Fibroblast of upper back skin (primary cell): ENCODE results near the gene XPO6.

Source experiments
- DNase-seq: peaks from one replicate; pipeline ENCODE4 v3.0.0-alpha.2; 2013

The XPO6 gene

GRCh38 chr16:28210264-28210663, 1.5 kb downstream of the XPO6 start:
- DNase-seq: no peak

GRCh38 chr16:28208824-28209223, 2.9 kb downstream of the XPO6 start:
- DNase-seq: no peak

DNA sequence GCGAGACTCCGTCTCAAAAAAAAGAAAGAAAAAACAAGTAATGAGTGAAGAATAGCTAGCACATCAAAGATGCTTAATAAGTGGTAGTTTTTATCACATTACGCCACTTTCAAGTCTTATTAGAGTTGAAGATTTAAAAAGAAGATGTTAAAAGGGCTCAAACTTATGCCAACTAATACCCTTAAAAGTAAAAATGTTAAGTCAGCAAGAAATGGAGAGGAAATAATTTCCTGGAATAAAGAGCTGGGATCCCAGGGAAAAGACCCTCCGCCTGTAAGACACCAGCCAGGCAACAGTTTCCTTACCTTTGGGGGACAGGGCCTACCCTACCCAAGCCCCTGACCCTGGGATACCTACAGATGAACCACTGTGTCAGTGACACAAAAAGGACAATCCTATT, 3.6 kb downstream of the XPO6 start:
- no peak for DNase-seq

DNA sequence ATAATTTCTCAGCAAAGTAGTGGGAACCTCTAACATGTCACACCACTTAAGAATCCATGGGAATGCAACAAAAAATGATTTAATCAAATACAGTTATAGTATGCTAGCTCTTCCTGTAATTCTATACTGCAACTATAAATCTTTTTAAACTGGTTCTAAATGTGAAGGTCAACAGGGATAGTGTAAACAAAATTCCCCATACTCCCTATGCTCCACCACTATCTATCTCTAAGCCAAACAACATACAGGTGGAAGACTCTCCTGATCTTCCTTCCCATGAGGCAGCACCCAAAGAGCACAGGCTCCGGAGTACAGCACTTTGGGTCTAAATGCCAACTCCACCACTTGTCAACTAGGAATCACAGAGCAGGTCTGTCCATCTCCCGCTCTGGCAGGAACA, 4.4 kb downstream of the XPO6 start:
- no peak for DNase-seq

DNA sequence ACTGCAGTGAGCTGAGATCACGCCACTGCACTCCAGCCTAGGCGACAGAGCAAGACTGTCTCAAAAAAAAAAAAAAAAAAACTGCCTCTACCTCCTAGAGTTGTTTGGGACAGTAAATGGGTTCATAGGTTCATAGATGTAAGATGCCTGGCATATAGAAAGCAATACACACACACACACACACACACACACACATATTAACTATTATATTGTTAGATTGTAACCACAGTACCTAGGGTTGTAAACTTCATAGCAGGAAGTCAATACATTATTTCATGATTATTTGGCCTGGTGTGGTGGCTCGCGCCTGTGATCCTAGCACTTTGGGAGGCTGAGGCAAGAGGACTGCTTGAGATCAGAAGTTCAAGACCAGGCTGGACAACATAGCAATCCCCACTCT, 5.8 kb downstream of the XPO6 start:
- DNase-seq: no peak

- no peak for DNase-seq
These were observed 6.5 kb downstream of the XPO6 start for GRCh38 chr16:28205117-28205899.

DNA sequence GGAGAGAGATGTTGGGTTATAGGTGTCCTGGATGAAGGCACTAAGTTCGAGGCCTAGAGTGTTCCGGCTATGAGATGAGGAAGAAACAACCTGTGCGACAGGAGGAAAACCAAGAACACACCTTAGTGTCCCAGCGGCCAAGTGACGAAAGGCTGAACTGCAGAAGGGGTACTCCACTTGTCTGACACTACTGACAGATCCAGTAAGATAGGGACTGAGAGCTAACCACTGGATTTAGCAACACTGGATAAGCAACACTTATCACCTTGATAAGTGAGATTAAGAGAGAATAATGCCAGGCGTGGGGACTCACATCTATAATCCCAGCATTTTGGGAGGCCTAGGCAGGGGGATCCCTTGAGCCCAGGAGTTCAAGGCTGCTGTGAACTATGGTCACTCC, 7.1 kb downstream of the XPO6 start:
- DNase-seq: no peak

- DNase-seq: no peak
These were observed 7.6 kb downstream of the XPO6 start for GRCh38 chr16:28204204-28204603.

GRCh38 chr16:28202147-28202746, 9.5 kb downstream of the XPO6 start:
- no peak for DNase-seq

GRCh38 chr16:28200661-28201060, 11.1 kb downstream of the XPO6 start:
- no peak for DNase-seq

DNA sequence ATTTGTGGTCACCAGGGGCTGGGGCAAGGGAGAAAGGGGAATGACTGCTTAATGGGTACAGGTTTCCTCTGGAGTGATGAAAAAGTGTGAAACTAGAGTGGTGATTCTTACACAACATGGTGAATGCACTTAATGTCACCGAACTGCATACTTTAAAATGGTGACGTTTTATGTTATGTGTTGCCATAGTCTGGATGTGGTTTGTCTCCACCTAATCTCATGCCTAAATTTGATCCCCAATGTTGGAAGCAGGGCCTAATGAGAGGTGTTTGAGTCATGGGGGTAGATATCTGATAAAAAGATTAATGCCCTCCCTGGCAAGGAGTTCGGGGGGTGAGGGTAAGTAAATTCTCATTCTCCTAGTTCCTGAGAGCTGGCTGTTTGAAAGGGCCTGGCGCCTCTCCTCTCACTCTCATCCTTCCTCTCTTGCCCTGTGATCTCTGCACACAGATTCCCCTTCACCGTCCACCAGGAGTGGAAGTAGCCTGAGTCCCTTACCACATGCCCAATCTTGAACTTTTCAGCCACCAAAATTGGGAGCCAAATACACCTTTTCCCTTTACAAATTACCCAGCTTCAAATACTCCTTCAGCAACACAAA, 15.3 kb downstream of the XPO6 start:
- no peak for DNase-seq

DNA sequence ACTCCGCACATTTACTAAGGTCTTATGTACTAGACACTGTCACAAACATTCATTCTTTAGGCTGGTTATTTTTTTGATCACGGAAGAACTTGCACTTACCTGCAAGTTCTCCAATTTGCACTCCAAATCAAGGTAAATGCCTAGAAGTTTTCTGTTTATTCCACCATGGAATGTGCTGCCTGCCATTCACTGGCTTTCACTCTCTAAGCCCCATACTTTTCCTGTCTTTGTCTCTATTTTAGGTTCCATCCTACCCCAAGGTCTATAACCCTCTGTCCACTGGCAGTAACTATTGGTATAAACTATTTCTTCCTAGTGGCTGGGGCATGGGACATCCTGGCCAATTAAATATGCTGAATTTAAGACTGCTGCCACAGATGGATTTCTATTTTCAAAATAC, 15.9 kb downstream of the XPO6 start:
- DNase-seq: no peak

- DNase-seq: peak; percentile 93
These were observed 18.0 kb downstream of the XPO6 start for GRCh38 chr16:28193530-28194423.

DNA sequence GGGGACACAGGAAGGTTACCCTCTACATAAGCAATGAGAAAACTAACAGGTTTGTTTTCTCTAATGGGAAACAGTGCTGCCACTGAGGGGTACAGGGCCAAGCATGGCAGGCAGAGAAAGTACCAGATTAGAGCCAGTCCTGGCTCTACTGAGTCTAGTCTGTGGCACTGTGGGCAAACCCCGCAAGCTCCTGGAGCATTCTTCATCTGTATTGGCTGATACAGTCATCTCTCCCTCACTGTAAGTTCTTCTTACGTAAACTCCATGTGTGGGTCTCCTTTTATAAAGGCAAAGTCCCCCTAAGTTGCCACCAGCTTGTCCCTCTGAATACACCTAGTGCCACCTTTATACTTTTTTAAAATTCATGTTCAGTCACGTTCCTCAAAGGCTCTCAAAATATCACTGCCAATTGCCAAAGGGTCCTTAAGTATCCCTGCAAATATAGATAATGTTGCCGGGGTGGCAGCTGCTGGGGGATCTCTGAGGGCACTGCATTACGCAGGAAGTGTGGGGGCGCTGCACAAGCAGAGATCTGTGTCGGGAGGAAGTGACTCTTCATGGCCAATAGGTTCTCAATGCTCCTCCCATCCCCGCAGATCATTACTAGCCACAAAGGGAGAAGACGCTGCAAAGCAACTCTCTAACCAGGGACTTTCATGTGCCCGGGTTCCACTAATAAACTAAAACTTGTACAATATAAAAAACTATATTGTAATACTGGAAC, 18.8 kb downstream of the XPO6 start:
- DNase-seq: no peak

DNA sequence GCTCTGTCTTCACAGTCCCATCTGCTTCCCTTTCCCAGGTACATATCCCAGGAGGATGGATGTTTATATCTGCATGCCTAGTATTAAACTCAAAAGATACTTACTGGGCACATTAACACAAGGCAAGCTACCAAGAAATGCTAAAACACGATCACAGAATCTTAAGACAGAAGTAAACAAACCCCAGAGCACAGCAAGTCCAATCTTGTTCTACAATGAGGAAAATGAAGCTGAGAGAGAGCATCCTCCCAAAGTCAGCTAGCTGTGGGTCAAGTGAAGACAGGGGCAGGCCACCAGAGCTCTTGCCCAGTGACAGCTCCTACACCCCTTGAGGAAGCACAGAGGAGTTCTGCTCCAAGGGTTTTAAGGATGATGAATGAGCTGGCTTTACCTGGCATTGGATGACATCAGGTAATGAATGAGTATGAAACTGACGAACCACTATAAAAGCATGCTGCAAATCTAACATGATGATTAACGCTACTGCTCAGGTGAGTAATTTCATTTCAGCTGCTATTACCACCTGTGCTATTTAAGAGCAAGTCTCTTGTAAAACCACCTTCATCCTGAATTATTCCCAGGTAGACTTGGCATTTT, 20.3 kb downstream of the XPO6 start:
- DNase-seq: no peak

GRCh38 chr16:28189245-28189644, 22.5 kb downstream of the XPO6 start:
- no peak for DNase-seq

DNA sequence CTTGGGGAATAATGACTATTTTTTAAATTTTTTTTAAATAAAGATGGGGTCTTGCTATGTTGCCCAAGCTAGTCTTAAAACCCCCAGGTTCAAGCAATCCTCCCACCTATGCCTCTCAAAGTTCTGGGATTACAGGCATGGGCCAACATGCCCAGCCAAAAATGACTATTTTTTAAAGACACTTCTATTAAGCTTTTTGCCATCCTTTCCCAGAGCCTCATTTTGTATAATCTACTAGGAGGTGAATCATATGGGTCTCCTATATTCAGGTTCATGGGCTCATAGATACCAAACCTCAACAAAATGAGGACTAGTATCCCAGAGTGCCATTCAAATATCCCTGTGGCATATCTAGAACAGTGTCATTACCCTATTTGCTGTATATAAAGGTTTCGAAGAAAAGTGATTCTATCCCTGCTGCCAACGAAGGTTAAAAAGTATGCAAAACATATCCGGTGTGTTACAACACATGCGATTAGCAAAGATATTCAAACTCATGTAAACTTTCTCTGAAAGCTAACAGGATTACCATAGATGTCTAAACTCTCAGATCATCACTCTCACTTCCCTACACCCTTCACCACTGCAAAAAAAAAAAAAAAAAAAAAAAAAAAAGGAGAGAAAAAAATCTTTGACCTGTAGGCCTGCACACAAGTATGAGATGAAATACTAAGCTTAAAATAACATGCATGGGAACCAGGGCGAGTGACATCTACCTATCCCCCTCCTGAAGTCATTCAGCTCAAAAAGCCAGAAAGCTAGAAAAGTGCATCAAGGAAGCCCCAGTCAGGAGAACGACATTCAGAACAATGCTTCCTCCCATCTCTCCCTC, 23.5 kb downstream of the XPO6 start:
- DNase-seq: no peak

DNA sequence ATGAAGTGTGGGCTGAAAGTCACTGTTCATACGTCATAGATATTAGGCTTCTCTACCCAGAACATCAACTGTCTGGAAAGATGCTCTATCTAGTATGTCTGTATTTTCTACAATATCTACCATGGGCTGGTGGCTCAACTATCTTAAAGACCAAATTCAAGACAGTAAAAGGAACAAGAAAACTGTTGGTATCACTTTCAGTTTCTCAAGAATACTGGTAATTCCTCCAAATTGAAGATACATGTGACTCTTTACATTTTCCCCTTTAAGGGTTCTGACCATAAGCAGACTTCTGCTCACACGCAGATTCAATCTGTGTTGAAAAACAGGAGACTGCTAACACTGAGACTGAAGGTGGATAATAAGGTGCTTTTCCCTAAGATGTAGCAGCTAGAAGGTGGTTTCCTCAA, 24.2 kb downstream of the XPO6 start:
- no peak for DNase-seq

DNA sequence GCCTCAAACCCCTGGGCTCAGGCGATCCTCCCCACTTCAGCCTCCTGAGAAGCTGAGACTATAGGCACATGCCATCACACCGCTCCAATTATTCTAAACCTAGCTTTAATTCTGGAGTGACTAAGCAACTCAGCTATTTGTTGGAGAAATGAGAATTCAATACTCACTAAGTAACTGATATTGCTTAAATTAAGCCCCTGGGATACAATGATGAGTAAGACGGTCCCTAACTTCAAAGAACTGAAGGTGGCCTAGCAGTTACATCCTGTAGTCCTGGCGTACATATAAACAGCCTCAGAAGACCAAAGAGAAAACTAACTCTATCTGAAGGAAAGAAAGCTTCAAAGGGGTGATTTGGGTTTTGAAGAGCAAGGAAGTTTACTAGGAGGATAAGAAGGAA, 25.0 kb downstream of the XPO6 start:
- peak; percentile 55 for DNase-seq

DNA sequence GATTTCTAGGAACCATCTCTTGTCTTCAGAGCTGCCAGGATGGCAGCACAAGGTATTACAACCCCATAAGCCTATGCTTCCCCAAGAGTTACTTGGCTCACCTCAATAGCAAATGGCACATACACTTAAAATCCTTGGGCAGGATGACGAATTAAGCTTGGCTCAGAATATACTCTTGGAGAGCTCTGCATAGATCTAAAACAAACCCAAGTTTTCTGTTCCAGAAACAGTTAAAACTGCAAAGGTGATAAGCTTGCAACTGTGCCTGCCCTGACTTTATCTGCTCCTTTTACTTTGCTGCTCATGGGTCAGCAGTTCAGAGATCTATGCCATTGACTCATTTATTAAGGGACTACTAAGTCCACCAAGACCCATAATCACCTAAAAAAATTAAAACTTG, 26.1 kb downstream of the XPO6 start:
- no peak for DNase-seq

DNA sequence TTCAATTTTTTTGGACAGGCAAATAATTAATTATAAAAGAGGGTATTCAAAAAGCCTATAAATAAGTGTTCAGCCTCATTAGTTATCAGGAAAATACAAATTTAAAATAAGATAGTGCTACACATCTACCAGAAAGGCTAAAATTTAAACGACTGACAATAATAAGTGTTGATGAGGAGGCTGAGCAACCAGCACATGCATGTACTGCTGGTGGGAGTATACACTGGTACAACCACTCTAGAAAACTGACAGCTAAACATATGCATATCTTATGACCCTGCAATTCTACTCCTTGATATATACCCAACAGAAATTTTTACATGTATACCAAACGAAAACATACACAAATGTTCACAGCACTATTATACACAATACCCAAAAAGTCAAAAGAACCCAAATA, 27.1 kb downstream of the XPO6 start:
- DNase-seq: no peak
